HCEC 1CT (cell line): ENCODE results near the gene AIM2.
"Not testable (repeated sequence)": the region's sequence is repeated elsewhere in the genome, so short reads cannot be mapped to it uniquely, and the experiment has no call there.

ENCODE experiments used
- DNase-seq: peaks from one replicate; pipeline ENCODE4 v3.0.0-alpha.2; 2017

AIM2 gene

GRCh38 chr1:159077120-159077961 is 775 bp upstream of the AIM2 start:
- DNase-seq, result no peak

GRCh38 chr1:159071970-159072582 is 4.5 kb downstream of the AIM2 start:
- DNase-seq, result peak; percentile 68

DNA sequence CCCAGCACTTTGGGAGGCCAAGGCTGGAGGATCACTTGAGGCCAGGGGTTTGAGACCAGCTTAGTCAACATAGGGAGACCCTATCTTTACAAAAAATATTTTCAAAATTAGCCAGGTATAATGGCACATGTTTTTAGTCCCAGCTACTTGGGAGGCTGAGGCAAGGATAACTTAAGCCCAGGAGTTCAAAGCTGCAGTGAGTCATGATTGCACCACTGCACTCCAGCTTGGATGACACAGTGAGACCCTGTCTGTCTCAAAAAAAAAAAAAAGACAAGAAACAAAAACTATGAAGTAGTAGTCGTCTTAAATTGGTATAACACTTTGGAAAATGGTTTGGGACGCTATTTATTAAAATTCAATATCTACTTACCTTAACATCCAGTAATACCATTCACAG is 7.7 kb downstream of the AIM2 start:
- peak; percentile 60 for DNase-seq

- no peak for DNase-seq
Measured at GRCh38 chr1:159067699-159068621, 8.6 kb downstream of the AIM2 start.

DNA sequence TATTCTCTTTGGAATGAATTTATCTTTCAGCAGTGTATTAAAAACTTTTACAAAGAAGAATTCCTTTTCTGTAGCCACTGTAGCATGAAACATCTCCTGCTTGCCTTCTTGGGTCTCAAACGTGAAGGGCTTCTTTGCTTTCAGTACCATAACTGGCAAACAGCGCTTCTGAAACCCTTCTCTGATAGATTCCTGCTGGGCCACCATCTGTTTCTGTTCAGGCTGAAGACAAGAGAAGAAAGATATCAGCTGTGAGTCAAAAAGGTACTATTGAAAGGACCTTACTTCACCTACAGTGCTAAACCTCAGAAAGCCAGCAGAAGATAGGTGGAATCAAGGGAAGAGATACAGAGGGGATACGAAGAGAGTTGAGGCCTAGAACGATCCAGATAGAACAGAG is 10.5 kb downstream of the AIM2 start:
- DNase-seq, result no peak

GRCh38 chr1:159065106-159065505 is 11.5 kb downstream of the AIM2 start:
- no peak for DNase-seq

- no peak for DNase-seq
Measured at GRCh38 chr1:159058751-159059150, 17.8 kb downstream of the AIM2 start.

DNA sequence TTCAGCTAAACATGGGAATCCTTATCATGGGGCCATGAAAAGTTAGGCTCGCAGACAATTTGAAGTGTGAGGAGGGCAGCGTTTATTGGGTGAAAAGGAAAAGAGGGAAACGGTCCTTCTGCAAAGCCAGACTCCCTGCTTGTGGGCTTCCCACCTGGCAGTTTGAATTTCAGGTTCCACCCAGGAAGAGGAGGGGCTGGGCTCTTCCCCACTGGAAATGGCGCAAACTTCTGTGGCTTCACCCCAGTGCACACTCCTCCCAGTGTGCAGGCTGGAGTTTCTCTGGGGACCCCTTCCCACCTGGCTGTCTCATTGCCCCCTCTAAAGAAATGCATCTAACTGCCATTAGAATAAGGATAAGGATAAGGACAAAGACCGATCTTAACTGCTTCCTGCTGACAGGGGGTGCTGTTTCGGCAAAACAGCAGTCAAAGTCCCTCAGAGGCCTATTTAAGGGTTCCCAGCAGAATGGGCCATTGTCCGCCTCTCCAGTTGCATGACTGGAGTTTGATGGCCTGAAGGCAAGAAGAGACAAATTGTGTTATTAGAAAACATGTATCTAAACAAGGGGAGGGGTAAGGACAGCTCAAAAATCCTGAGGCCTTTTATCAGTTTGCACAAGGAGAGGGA is 20.4 kb downstream of the AIM2 start:
- DNase-seq, result no peak

GRCh38 chr1:159055181-159055641 is 21.4 kb downstream of the AIM2 start:
- no peak for DNase-seq

DNA sequence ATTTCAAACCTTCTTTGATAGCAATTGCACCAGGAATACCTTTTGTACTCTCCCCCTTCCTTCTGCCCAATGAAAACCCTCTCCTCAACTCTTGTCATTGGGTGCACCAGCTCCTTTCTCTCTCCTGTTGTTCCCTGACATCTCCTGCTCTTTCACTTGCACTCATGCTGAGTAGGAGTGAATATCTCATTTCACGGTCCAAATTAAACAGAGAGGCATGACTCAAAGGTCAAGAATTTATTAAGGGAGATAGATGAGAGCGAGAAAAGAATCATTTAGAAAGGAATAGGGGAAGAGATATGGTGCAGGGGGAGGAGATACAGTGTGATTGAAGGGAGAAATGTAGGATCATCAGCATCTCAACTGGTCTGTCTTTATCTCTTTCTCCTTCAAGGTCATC is 22.1 kb downstream of the AIM2 start:
- peak; percentile 11 for DNase-seq

DNA sequence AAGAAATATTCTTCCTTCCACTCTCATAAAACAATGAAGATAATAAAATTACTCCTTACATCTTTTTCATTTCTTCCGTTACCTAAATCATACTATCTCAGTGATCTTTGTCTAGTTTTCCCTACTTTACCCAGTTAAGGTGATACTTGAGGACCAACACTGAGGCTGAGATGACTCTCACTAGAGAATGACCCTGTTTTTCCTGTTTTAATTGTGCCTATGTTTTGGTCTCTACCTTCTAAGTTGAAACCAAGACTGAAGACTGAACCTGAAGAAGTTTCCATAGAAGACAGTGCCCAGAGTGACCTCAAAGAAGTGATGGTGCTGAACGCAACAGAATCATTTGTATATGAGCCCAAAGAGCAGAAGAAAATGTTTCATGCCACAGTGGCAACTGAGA is 25.1 kb downstream of the AIM2 start:
- DNase-seq, result no peak

- not testable (repeated sequence) for DNase-seq
Measured at GRCh38 chr1:159046486-159046885, 30.1 kb downstream of the AIM2 start.

DNA sequence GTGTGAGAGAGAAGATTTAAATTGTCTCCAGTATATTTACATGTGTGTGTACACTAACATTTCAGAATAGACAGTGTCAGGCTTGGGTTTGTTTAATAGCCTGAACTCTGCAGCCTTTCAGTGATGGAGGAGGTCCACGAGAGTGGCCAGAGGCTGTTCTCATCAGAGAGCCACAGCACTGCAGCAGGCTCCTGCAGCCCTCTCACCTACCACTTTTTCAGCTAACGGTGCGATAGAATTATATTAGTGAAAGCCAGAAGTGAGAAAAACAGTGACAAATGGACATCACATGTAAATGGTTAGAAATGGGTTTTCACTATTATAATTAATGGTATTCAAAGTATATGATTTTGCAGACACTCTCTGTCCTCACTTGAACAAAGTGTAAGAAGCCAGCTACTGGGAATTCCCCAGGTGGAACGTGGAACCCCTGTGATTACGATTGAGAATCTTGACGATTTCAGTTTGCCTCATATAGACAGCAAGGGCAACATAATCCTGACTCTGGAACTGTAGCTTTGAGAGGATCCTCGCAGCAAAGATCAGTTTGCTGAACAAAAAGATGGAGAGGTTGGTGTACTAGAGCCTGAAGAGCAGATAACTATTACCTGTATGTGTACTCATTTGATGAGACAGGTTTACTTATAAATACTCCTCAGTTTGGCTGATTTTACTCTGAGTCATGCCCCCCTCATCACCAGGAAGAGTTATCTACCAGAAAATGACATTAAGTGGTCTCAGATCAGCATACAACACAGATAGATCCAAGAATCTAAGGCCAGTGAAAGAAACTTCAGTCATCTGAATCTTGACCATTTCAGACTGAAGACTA is 35.5 kb downstream of the AIM2 start:
- DNase-seq, result no peak

DNA sequence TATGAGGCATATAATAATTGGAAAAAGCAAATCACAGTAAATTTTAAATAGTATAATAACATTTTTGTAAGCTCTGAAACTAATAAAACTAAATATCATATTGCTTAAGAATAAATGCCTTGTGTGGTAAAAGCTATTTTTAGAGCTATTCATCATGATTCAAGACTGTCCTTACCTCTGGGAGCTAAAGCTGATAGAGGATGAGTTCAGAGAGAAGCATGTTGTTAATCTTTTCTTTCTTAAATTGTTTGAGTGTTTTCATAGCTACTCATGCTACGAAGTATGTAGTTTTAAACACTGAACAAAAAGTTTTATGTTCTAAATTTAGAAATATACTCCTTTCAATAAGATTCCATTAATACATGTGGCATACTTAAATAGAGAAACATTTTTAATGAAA is 36.4 kb downstream of the AIM2 start:
- DNase-seq, result peak; percentile 85

DNA sequence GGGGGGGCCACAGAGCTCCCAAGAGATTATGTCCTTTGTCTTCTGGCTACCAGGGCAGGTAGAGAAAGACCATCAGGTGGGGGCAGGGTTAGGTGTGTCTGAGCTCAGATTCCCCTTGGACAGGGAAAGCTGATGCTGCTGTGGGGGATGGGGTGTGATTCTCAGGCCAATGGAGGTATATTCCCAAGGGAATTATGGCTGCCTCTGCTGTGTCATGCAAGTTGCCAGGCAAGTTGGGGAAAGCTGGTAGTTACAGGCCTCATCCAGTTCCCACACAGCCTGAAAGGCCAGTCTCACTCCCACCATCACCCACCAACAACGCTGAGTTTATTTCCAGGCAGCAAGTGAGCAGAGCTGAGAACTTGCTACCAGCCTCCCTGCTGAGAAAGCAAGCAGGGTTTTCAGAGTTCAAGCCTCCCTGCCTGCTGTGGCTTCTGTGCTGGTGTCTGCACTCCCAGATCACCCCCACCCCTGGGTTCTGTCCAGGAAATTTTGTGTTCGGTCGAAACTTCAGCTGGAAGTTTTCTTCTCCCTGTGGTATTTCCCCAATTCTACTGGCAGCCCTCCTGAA is 45.6 kb downstream of the AIM2 start:
- no peak for DNase-seq

- DNase-seq, result no peak
Measured at GRCh38 chr1:159030311-159030710, 46.3 kb downstream of the AIM2 start.

DNA sequence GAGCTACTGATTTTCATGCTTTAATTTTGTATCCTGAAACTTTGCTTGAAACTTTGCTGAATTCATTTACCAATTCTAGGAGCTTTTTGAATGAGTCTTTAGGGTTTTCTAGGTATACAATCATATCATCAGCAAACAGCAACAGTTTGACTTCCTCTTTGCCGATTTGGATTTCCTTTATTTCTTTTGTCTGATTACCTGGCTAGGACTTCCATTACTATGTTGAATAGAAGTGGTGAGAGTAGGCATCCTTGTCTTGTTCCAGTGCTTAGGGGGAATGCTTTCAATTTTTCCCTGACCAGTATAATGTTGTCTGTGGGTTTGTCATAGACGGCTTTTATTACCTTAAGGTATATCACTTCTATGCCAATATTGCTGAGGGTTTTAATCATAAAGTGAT is 49.7 kb downstream of the AIM2 start:
- DNase-seq, result not testable (repeated sequence)

DNA sequence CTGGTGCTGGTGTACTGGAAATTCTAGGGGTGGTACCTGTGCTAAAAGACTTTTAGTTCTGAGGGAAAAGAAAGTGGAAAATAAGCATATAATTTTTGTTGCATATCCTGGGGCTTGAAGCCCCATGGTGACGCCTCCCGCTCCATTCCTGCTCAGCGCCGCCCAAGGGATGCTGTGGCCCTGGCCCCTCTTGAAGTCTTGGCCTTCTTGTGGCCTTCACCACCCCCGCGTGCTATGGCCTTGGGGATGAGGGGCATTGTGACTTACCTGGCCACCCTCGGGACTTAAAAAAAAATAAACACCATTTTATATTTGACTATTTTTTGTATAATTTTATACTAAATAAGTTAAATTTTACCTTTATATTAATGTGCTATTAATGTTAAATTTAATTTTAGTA is 51.5 kb downstream of the AIM2 start:
- DNase-seq, result no peak

GRCh38 chr1:159023723-159024122 is 52.8 kb downstream of the AIM2 start:
- no peak for DNase-seq

DNA sequence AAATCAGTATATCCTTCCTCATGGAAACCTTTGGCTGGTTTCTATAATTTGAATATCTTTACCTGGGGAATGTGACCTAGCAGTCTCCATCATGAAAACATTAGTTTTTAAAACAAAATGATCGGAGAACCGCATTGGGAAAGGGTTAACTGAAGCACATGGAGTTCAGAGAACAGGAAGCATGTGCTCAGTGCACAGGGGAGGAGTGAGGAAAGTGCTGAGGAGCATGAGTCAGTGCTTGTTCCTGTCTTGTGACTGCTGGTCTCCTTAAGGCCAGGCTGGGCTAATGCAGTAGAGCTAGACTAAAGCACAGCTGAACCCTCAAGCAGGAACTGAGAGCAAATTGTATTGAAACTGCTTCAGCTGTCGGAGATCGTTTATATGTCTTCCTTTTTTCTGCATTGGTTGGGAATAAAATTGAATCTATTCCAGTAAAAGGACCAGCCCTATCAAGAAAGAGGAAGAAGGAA is 61.1 kb downstream of the AIM2 start:
- peak; percentile 96 for DNase-seq

DNA sequence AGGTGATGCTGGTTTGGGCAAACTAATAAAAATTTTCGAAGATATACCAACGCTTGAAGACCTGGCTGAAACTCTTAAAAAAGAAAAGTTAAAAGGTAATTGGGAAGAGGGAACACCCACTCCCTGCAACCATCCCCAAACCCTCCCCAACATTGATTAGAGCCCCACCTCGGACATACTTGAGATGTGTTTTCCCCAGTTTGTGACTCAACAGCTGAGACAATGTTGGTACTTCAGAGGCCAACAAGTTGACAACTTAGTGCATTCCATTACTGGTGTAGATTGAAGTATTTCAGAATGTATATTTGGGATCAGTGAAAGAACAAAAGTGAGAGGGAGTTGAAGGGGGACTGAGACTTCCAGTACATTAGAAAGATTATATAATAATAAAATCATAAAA is 61.7 kb downstream of the AIM2 start:
- no peak for DNase-seq
